HG03135 (cell line): ENCODE data around the gene ALKBH3.

ENCODE experiments used
- ATAC-seq: cut with Tn5 transposase; IDR thresholded peaks from one replicate; pipeline ENCODE4 v1.9.1; 2021; ENCODE audit warnings: mild to moderate bottlenecking, moderate library complexity; ENCODE audit not compliant: unreplicated experiment

The ALKBH3 gene

DNA sequence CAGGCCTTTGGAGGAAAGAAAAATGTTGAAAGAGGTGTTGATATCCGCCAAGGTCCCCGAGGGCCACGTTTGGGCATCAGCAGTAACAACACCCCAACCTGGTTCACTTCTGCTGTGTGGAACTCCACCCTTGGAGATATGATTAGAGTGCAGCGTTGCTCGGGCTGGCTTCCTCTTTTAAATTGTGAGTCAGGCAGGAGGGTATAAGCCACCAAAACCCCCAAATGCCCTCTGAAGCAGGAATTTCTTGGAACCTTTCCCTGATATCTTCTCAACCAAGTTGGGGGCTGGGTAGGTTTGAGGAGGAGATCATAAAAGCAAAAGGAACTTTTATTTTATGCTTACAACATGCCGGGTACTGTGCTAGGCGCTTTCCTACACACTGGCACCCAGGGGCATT lies 55.4 kb downstream of the ALKBH3 start:
- ATAC-seq, result no peak

DNA sequence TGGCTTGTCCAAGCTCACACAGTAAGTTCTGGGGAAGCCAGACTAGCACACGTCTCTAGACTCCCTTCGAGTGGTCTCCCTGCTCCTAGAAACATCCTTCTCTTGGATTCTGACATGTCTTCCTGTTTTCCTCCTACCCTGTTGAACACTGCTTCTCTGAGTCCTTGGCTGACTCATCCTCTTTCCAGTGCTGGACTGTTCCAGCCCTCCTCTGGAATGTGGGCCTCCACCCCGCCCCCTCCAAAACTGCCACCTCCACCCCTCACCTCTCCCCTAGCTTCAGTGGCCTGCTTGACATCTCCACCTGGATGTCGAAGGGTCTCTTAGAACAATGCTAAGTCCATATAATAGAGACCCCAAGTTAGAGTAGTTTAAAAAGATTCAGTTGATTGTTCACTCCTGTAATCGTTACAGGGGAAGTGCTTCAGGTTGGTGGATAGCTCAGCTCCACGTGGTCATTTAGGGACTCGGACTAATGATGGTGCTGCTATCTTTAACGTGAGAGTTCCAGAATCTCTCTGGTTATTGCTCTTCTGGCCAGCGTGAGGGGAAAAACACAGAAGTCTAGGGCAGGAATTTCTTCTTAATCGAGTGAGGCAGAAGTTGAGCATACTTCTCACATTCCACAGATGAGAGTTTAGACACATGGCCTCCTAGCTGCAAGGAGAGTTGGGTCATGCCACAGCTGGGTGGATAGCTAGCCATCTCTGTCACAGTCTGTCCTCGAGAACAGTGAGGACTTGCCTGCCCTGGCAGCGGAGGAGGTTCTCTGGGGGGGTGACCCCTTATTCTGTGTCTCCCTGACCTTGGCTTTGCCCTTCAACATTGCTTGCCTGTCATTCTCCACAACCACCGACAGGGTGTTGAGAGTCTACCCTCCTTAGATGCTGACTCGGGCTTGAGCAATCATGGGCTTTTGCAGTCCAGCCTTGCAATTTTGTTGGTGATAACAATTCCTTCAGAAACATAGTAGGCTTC lies 57.1 kb downstream of the ALKBH3 start:
- ATAC-seq, result no peak

DNA sequence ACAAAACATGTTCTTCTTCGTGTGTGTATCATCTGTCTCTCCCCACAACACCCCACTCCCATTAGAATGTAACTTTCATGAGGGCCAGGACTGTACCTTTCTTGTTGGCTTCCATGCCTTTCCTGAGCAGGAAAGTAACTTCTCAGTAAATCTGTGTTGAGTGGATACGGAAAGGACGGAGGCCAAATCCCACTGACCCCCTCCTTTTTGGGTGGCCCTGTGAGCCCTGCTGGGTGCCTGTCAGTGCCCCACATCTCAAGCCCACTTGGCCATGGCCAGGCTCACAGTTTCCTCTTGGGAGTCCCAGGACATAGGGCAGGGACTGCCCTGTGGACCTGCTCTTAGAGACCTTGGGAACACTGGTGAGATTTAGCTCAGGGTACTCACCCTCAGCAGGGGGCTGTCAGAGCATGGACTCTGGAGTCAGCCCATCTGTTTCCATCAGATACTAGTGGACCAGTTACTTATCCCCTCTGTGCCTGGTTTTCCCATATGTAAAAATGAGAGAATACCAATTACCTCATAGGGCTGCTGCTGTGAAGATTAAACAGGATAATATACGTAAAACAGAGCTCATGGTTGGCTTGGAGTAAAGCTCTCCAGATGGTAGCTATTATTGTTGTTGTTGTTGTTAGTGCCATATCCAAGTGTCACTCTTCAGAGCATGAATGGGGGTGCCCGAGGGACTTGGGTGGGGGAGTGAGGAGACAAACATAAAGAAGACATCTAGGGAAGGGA lies 60.8 kb downstream of the ALKBH3 start:
- ATAC-seq, result no peak

DNA sequence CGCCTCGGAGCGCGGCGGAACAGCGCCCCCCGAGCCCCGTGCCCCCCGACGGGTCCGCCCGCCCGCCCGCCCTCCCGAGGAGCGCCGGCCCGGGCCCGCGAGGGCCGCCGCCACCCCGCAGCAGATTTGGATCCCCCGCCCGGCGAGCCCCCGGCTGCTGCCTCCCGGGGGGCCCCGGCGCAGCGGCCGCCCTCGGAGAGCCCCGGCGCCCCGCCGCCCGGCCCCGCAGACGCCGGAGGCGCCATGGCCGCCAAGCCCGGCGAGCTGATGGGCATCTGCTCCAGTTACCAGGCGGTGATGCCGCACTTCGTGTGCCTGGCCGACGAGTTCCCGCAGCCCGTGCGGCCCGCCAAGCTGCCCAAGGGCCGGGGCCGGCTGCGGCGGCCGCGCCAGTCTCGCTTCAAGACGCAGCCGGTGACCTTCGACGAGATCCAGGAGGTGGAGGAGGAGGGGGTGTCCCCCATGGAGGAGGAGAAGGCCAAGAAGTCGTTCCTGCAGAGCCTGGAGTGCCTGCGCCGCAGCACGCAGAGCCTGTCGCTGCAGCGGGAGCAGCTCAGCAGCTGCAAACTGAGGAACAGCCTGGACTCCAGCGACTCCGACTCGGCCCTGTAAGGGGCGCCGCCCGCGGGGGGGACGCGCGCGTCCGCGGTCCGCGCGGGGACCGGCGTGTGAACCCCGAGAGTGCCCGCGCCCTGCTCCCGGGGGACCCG lies 62.2 kb downstream of the ALKBH3 start:
- no peak for ATAC-seq

GRCh38 chr11:43943372-43943930 lies 62.8 kb downstream of the ALKBH3 start:
- no peak for ATAC-seq

DNA sequence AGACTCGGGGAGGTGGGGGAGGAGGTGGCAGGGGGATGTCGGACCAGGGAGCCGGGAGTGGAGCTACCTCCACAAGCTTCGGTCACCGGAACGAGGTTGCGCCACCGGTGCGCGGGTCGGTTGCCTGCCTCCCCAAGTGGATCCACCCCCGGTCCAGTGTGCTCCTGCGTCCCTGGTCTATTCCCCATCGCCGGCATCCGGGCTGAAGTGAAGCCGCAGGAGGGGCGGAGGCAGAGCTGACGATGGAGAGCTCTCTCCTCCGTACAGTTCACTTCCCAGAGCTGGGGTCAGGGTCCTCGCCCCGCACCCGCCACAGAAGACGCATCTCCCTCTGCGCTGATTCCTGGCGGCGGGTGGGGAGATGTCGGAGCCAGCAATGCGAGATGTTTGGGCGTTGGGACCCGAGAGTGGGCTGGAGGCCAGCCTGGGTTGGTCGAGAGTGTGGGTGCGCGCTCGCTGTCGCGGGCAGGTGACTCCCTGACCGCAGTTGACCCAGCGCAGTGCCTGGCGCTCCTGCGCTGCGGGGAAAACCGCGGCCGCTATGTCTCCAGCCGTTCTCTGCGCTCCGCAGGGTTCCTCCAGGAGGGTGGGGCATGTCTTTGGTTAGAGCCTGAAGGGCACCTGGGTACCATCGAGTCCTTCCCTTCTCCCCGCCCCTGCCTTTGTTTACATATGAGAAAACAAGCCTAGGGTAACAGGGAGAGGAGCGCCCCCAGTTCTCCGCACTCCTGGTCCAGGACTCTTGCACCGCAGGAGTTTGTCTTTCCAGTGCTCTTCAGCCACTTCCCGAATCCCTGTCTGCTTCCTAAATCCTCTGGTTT lies 63.5 kb downstream of the ALKBH3 start:
- ATAC-seq, result no peak

DNA sequence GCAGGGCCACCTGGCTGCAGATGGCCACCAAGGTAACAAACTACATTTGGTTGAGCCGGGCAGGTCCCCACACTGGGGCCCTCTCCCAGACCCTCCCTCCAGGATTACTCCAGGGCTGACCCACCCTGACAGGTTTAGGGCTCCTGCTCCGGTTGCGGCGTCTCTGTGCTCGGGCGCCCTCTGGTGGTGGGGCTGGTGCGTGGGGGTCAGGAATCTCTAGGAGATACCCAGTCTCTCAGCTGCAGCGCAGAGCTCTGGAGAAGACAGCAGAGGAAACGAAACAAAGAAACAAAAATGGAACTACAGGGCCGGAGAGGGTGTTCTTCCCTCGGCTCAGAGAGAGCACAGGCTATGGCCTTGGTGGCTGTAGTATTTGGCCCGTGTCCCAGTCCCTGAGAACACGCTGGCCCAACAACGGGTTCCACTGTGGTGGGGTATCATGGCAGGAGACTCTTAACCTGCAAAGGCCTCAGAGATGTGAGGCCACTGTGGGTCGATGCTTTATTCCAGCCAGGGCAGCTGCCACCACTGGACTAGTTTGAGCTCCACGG lies 64.2 kb downstream of the ALKBH3 start:
- ATAC-seq, result no peak

DNA sequence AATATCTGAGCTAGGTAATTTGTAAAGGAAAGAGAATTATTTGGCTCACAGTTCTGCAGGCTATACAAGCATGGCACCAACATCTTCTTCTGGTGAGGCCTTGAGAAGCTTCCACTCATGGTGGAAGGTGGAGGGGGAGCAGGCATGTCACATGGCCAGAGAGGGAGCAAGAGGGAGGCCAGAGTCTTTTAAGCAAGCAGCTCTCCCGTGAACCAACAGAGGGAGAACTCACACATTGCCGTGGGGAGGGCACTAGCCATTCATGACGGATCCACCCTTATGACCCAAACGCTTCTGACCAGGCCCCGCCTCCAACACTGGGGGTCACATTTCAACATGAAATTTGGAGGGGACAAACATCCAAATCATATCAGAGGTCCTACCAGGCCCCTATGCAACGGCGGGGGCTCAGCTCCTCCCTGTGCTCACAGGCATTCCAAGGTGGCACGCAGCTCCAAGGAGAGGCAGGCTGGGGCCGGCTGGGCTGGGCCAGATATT lies 66.4 kb downstream of the ALKBH3 start:
- no peak for ATAC-seq

DNA sequence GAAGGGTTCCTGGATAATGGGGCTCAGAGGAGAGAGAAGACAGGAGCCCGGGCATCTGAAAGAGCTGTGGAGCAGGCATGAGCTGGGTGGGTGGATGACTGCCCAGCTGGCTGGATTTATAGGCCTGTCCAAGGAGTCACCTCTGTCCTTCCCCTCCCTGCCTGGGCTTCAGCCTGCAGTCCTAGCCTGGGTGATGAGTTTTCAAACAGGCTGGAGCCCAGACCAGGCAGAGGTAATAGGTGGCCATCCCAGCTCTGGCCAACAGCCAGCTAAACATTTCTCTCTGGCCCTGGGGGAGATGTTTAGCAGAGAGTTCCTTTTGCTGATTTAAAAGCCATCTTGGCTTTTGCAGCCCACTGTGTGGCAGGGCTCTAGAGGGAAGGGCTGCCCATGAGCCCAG lies 67.2 kb downstream of the ALKBH3 start:
- ATAC-seq, result no peak

- no peak for ATAC-seq
Measured at GRCh38 chr11:43948341-43949225, 68.0 kb downstream of the ALKBH3 start.

- ATAC-seq, result no peak
Measured at GRCh38 chr11:43950311-43950855, 69.8 kb downstream of the ALKBH3 start.

- ATAC-seq, result no peak
Measured at GRCh38 chr11:43951231-43951630, 70.6 kb downstream of the ALKBH3 start.

GRCh38 chr11:43952020-43952400 lies 71.4 kb downstream of the ALKBH3 start:
- ATAC-seq, result no peak

- no peak for ATAC-seq
Measured at GRCh38 chr11:43952401-43953342, 72.0 kb downstream of the ALKBH3 start.

DNA sequence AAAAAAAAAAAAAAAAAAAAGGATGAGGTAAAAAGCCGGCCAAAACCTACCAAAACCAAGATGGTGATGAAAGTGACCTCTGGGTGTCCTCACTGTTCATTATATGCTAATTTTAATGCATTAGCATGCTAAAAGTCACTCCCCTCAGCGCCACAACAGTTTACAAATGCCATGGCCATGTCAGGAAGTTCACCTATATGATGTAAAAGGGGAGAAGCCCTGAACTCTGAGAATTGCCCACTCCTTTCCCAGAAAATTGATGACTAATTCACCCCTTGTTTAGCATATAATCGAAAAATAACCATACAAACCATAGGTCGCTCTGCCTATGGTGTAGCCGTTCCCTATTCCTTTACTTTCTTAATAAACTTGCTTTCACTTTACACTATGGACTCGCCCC lies 72.9 kb downstream of the ALKBH3 start:
- no peak for ATAC-seq

DNA sequence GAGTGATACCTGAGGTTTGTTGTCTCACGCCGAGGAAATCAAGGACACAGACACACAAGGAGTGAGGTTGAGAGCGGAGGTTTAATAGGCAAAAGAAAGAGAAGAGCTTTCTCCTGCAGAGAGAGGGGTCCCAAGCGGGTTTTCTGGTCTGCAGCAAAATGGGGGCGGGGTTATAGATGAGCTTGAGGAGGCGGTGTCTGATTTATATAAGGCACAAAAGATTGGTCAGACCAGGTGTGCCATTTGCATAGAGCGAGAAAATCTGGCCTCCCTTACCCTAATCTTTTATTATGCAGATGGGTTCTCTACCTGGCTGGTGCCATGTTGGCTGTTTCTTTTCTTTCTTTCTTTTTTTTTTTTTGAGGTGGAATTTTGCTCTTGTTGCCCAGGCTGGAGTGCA lies 73.6 kb downstream of the ALKBH3 start:
- ATAC-seq, result no peak

DNA sequence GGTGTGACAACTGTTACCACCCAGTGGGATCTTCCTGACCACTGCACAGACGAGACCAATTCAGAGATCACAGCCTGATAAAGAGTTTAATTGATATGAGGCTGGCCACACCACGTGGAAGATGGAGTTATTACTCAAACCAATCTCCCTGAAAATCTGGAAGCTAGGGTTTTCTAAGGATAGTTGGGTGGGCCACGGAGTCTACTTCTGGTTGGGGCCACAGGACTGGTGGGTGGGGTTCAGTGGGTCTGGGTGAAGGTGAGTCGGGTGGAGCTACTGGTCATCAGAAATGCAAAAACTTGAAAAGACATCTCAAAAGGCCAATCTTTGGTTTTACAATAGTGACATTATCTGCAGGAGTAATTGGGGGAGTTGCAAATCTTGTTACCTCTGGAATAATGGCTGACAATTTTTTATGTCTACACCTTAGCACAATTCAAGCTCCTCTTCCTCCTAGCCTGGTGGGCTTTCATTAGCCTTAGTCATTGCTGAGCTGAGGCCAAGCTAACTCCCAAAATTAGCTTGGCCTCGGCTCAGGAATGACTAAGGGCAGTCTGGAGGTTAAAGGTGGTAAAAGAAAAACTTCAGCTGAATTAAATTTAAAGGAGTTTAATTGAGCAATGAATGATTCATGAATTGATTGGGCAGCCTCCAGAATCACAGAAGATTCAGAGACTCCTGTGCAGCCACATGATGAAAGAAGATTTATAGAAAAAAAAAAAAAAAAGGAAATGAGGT lies 74.9 kb downstream of the ALKBH3 start:
- ATAC-seq, result no peak
